H1 (cell line): ENCODE data around the gene ALDH5A1. TPM values are rescaled to one million over a fixed set of nuclear protein-coding genes. Genes with fewer than 3 reads are reported as not detected.

Experiments
- CHD7 ChIP-seq: fragments of 300-600 bp; sonication (generic); IDR thresholded peaks from 2 replicates; pipeline ENCODE4 v1.7.1; 2012; ENCODE audit warnings: low read length, moderate library complexity, mild to moderate bottlenecking, inconsistent platforms; ENCODE audit not compliant: insufficient replicate concordance
- EP300 ChIP-seq, 2 experiments: IDR thresholded peaks; 1 replicate in 1 of 2; 2 replicates in 1 of 2; pipeline ENCODE4 v1.6.1; 2011 to 2012; ENCODE audit warnings: low read depth in 2 of 2, low read length in 2 of 2, mild to moderate bottlenecking in 2 of 2, borderline replicate concordance in 1 of 2, inconsistent platforms in 1 of 2, moderate library complexity in 1 of 2
- GABPA ChIP-seq: IDR thresholded peaks from 2 replicates; pipeline ENCODE4 v1.6.1; 2011; ENCODE audit warnings: mild to moderate bottlenecking, low read length, moderate library complexity, borderline replicate concordance; ENCODE audit not compliant: insufficient read depth
- HDAC2 ChIP-seq, 2 experiments: fragments of 300-600 bp in 1 of 2; sonication (generic) in 1 of 2; IDR thresholded peaks; 2 replicates each; pipeline ENCODE4 v1.6.1; 2011 to 2012; ENCODE audit warnings: low read depth in 2 of 2, low read length in 2 of 2, mild to moderate bottlenecking in 2 of 2, moderate library complexity in 2 of 2, borderline replicate concordance in 1 of 2, inconsistent platforms in 1 of 2
- RXRA ChIP-seq: IDR thresholded peaks from 2 replicates; pipeline ENCODE4 v1.6.1; 2011; ENCODE audit warnings: low read depth, mild to moderate bottlenecking, low read length, moderate library complexity; ENCODE audit not compliant: insufficient read depth
- SIX5 ChIP-seq: IDR thresholded peaks from 2 replicates; pipeline ENCODE4 v1.6.1; 2011; ENCODE audit warnings: mild to moderate bottlenecking, low read depth, low read length
- polyA plus RNA-seq, 7 experiments: library from polyadenylated mRNA; depleted of rRNA in 3 of 7; stranded (reverse) in 5 of 7; unstranded in 2 of 7; fragments of >200 nt in 5 of 7; fragments of 200-250 nt in 2 of 7; gene quantifications; 1 replicate in 5 of 7; 2 replicates in 1 of 7; 4 replicates in 1 of 7; pipeline versions ENCODE4 v1.2.1 to v1.2.3, GENCODE V29; 2011 to 2013; ENCODE audit warnings: missing spikeins in 2 of 7, mixed read lengths in 2 of 7
- total RNA-seq: library from RNA; stranded (reverse); fragmentation: NEBNext Ultra II Directional; extraction: Animal tissue kit (Norgen Biotek cat#: 25700); gene quantifications from 2 replicates; pipeline ENCODE4 v1.2.1, GENCODE V29; 2021

Gene ALDH5A1
- total and polyA plus RNA-seq, 2 of the 8 experiments (the other 6 are each of a cell fraction or from before 2014, with no cell fraction given): 1.5 to 2.4 TPM

DNA sequence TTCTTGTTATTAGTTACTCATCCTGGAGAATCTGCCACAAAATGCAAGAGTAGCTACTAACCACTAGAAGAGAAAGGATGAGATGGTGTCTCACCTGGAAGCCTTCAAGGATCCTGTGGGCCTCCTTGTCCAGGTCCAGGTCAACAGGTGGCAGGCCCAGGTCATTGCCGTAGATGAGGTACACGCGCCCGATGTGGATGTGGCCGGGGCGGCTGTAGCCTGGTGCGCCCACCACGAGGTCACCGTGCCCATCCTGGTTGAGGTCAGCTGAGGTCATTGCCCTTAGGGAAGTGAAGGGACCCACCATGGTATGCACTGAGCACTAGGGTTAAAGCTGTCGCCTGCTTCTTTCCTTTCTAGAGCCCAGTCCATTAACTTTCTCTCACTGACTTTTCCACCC, 40.8 kb upstream of the ALDH5A1 start (continued):
- TF ChIP-seq CHD7 (no peak), EP300 (IDR thresholded peaks at IDR 0.05; ENCODE audit: borderline replicate concordance in 1 of 2, low read depth in 2 of 2, low read length in 2 of 2) (no peak), HDAC2 (IDR thresholded peaks at IDR 0.05; ENCODE audit: borderline replicate concordance in 1 of 2, low read depth in 2 of 2, low read length in 2 of 2) (no peak), SIX5 (no peak), RXRA (no peak), GABPA (no peak)
